ENCODE data around the gene SNRNP25.

The SNRNP25 gene

GRCh38 chr16:71540-72401, 18.1 kb downstream of the SNRNP25 start:
- DNase-seq (ENCODE audit: low read depth in 1 of 2, low spot score in 1 of 2), result peak; percentile 96 to 98
- in situ Hi-C loops (cut with HindIII; ENCODE audit: low pct_unique_long_range_greater_than_20kb, low sequenced_read_pairs), result no loop called here

GRCh38 chr16:72561-73548, 19.2 kb downstream of the SNRNP25 start, which contains the start of gene RHBDF1:
Gene RHBDF1, minus strand, starts transcription at chr16:72631. Its CDS starts 7,616 bp downstream, at chr16:65015.
- TF ChIP-seq JUND (IDR thresholded peaks at IDR 0.05; ENCODE audit: low read depth), result no peak
- in situ Hi-C loops (cut with HindIII; ENCODE audit: low pct_unique_long_range_greater_than_20kb, low sequenced_read_pairs), result no loop called here
- DNase-seq (ENCODE audit: low read depth in 1 of 2, low spot score in 1 of 2), result peak; percentile 55 to 77

More at GRCh38 chr16:71540-72401, 18.1 kb downstream of the SNRNP25 start:
- no peak for TF ChIP-seq JUND (IDR thresholded peaks at IDR 0.05; ENCODE audit: low read depth)

DNA sequence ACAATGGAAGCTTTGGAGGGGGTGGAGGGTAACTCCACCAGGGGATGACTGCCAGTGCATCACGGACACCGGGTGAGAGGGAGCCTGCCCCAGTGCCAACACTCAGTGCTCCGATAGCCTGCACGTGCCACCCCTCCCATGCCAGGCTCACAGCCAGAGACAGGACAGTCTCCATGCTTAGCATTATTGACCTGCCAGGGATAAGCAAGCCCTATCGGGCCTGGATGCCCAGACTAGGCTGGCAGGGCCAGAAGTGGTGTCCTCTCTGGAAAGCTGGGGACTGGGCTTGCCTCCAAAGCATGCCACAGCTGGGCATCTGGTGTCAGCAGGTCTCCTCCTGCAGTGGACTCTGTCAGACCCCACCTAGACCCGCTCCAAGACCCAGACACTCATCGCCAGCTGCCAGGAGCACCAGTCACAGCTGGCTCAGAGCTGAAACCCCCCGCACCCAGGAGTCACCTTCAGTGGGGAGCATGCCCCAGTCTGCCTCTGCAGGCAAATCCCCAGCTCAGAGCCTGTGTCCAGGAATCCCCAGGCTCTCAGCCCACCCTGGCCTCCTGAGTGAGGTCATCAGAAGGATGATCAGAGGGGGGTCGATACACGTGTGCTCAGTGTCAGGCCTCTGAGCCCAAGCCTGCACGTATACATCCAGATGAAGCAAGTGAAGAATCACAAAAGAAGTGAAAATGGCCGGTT, 20.6 kb downstream of the SNRNP25 start:
- DNase-seq (ENCODE audit: low read depth in 1 of 2, low spot score in 1 of 2), result no peak
- in situ Hi-C loops (cut with HindIII; ENCODE audit: low pct_unique_long_range_greater_than_20kb, low sequenced_read_pairs), result no loop called here
- TF ChIP-seq JUND (IDR thresholded peaks at IDR 0.05; ENCODE audit: low read depth), result no peak

DNA sequence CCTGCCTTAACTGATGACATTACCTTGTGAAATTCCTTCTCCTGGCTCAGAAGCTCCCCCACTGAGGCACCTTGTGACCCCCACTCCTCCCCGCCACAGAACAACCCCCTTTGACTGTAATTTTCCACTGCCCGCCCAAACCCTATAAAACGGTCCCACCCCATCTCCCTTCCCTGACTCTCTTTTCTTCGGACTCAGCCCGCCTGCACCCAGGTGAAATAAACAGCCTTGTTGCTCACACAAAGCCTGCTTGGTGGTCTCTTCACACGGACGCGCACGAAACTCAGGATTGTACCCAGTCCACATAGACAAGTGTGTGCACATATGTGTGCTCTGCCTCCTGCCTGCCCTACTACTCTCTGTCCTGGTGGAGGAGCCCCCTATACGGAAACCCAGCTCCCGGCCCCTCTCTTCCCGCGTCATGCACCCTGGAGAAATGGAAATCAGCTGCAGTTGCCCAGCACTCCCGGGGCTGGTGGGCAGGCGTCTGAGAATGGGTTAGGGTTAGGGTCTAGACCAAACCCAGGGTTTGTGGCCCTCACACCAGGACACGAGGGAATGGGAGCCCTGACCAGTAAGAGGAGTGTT, 21.2 kb downstream of the SNRNP25 start:
- DNase-seq (ENCODE audit: low read depth in 1 of 2, low spot score in 1 of 2), result no peak
- in situ Hi-C loops (cut with HindIII; ENCODE audit: low pct_unique_long_range_greater_than_20kb, low sequenced_read_pairs), result no loop called here
- TF ChIP-seq JUND (IDR thresholded peaks at IDR 0.05; ENCODE audit: low read depth), result no peak

DNA sequence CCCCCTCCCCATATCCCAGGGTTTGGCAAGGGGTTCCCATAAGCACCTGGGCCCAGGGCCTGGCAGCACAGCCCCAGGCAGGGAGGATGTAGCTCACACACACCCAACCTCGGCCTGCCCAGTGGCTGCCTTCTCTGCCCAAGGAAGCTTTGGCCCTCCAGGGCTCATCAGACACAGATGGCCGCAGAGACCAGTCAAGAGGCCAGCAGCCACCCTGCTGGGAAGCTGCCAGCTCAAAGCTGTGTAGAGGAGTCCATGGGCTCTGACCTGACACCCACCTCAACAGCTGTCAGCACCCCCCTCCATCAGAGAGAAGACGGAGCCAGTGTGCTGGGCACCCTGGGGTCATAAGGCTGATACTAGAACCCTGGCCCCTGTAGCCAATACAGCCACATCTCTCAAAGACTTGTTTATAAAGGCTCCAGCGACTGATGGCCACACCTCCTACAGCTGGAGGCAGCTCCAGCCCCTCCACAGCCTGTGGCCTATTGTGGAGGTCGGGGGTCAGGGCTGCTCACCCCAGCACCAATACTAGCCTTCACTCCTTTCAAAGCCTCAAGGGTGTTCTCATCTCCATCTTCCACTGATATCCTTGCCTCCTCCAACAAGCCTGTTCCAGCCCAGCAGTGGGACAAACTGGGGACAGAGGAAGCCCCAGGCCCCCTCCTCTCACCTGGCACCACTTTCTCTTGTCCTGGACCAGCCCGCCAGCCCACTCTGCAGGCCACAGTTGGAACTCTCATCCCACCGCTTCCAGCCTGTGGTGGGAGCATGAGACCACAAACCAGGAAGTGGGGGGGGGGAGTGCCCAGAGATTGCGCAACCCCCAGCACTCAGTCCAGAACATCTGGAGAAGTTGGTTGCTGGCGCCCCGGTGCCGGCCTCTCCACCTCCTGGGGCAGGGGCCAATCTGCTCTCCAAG, 22.2 kb downstream of the SNRNP25 start:
- in situ Hi-C loops (cut with HindIII; ENCODE audit: low pct_unique_long_range_greater_than_20kb, low sequenced_read_pairs), result no loop called here
- DNase-seq (ENCODE audit: low read depth in 1 of 2, low spot score in 1 of 2), result no peak
- no peak for TF ChIP-seq JUND (IDR thresholded peaks at IDR 0.05; ENCODE audit: low read depth)

GRCh38 chr16:76535-77272, 23.1 kb downstream of the SNRNP25 start:
- in situ Hi-C loops (cut with HindIII; ENCODE audit: low pct_unique_long_range_greater_than_20kb, low sequenced_read_pairs), result no loop called here
- DNase-seq (ENCODE audit: low read depth in 1 of 2, low spot score in 1 of 2), result no peak
- no peak for TF ChIP-seq JUND (IDR thresholded peaks at IDR 0.05; ENCODE audit: low read depth)

DNA sequence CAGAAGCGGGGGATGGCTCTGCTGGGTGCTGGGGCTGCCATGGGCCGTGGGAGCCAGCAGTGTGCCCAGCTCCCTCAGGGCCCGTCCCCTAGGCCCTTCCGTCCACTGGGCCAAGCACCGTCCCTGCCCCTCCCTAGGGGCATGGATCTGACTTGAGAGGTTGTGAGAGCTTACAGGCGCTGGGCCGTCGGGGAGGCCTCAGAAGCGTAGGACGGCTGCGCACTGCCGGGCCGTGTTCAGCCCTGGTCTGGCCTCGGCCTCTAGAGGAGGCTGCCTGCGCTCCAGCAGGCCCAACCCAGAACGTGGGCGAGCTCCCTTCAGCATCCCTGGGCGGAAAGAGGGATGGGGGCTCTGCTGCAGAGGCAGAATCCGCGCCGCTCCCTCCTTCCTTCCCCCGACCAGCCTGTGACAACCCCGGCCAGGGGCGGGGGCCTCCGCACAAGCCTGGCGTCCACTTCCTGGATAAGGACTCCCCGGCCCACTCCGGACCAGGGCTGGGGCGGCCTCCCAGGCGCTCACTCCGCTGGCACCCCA, 23.7 kb downstream of the SNRNP25 start:
- peak; percentile 45 to 53 for DNase-seq (ENCODE audit: low read depth in 1 of 2, low spot score in 1 of 2)
- in situ Hi-C loops (cut with HindIII; ENCODE audit: low pct_unique_long_range_greater_than_20kb, low sequenced_read_pairs), result no loop called here

GRCh38 chr16:77807-78443, 24.3 kb downstream of the SNRNP25 start, which contains the start of gene MPG:
Gene MPG, plus strand, starts transcription at chr16:78225. Its CDS starts 85 bp downstream, at chr16:78310.
- no peak for TF ChIP-seq JUND (IDR thresholded peaks at IDR 0.05; ENCODE audit: low read depth)
- peak; percentile 84 to 99 for DNase-seq (ENCODE audit: low read depth in 1 of 2, low spot score in 1 of 2)
- in situ Hi-C loops (cut with HindIII; ENCODE audit: low pct_unique_long_range_greater_than_20kb, low sequenced_read_pairs), result no loop called here

More for the DNA sequence above, 23.7 kb downstream of the SNRNP25 start:
- TF ChIP-seq JUND (IDR thresholded peaks at IDR 0.05; ENCODE audit: low read depth), result no peak

GRCh38 chr16:78444-79150, 25.0 kb downstream of the SNRNP25 start:
- peak; percentile 37 to 74 for DNase-seq (ENCODE audit: low read depth in 1 of 2, low spot score in 1 of 2)
- TF ChIP-seq JUND (IDR thresholded peaks at IDR 0.05; ENCODE audit: low read depth), result no peak
- in situ Hi-C loops (cut with HindIII; ENCODE audit: low pct_unique_long_range_greater_than_20kb, low sequenced_read_pairs), result no loop called here
